HepG2 (cell line): Measurements from ENCODE around the gene OTUD4. TPM values are rescaled to one million over a fixed set of nuclear protein-coding genes. Genes with fewer than 3 reads are reported as not detected.

Experiments used
- AFF4 ChIP-seq: sonication (generic); formaldehyde crosslinking; IDR thresholded peaks from 2 replicates; pipeline ENCODE4 v1.4.0; 2020; ENCODE audit warnings: missing genetic modification reagents
- BORCS8-MEF2B ChIP-seq: sonication (generic); formaldehyde crosslinking; IDR thresholded peaks from 2 replicates; pipeline ENCODE4 v1.8.0; 2022; ENCODE audit warnings: mild to moderate bottlenecking, missing genetic modification reagents
- ETS1 ChIP-seq: sonication (generic); formaldehyde crosslinking; IDR thresholded peaks from 2 replicates; pipeline ENCODE4 v1.4.0; 2020; ENCODE audit warnings: missing genetic modification reagents
- GATA4 ChIP-seq: sonication (generic); IDR thresholded peaks from 2 replicates; pipeline ENCODE4 v1.6.1; 2016; ENCODE audit warnings: antibody characterized with exemption, low read depth, borderline replicate concordance
- HDAC1 ChIP-seq: sonication (generic); formaldehyde crosslinking; IDR thresholded peaks from 2 replicates; pipeline ENCODE4 v1.5.1; 2020; ENCODE audit warnings: mild to moderate bottlenecking, missing genetic modification reagents
- HDAC2 ChIP-seq: sonication (generic); formaldehyde crosslinking; IDR thresholded peaks from 2 replicates; pipeline ENCODE4 v1.4.0; 2020; ENCODE audit warnings: missing genetic modification reagents
- HNRNPH1 ChIP-seq: fragments of 200-400 bp; formaldehyde crosslinking; optimal IDR thresholded peaks from 2 replicates; pipeline ENCODE3; 2017; ENCODE audit warnings: mild to moderate bottlenecking, low read depth, low read length
- ISX ChIP-seq: sonication (generic); formaldehyde crosslinking; conservative IDR thresholded peaks from 2 replicates; pipeline ENCODE4 v1.5.0; 2020; ENCODE audit warnings: missing genetic modification reagents
- KLF9 ChIP-seq: IDR thresholded peaks from 2 replicates; pipeline ENCODE4 v1.6.1; 2016; ENCODE audit warnings: low read depth
- NFKB2 ChIP-seq: sonication (generic); formaldehyde crosslinking; IDR thresholded peaks from 2 replicates; pipeline ENCODE4 v1.4.0; 2020; ENCODE audit warnings: missing genetic modification reagents, borderline replicate concordance
- PCBP1 ChIP-seq: fragments of 200-400 bp; formaldehyde crosslinking; IDR thresholded peaks from 2 replicates; pipeline ENCODE4 v1.6.1; 2017; ENCODE audit warnings: mild to moderate bottlenecking, low read depth, low read length, borderline replicate concordance
- POLR2AphosphoS5 ChIP-seq: IDR thresholded peaks from 2 replicates; pipeline ENCODE4 v1.6.1; 2012; ENCODE audit warnings: low read depth, low read length
- REL ChIP-seq: sonication (generic); formaldehyde crosslinking; conservative IDR thresholded peaks from 2 replicates; pipeline ENCODE4 v1.8.0; 2022; ENCODE audit warnings: mild to moderate bottlenecking, missing genetic modification reagents, moderate library complexity
- RORA ChIP-seq: sonication (generic); formaldehyde crosslinking; IDR thresholded peaks from 2 replicates; pipeline ENCODE4 v1.5.0; 2020; ENCODE audit warnings: mild to moderate bottlenecking, missing genetic modification reagents, moderate library complexity
- SMC3 ChIP-seq: IDR thresholded peaks from 2 replicates; pipeline ENCODE4 v1.6.1; 2011; ENCODE audit warnings: low read length, improper control_type of control experiment
- SP5 ChIP-seq: IDR thresholded peaks from 2 replicates; pipeline ENCODE4 v1.6.1; 2016; ENCODE audit warnings: low read depth, borderline replicate concordance
- TBX2 ChIP-seq: sonication (generic); formaldehyde crosslinking; IDR thresholded peaks from 2 replicates; pipeline ENCODE4 v1.5.0; 2020; ENCODE audit warnings: missing genetic modification reagents, mild to moderate bottlenecking, borderline replicate concordance
- TEAD3 ChIP-seq: optimal IDR thresholded peaks from 2 replicates; pipeline ENCODE3; 2016; ENCODE audit warnings: borderline replicate concordance
- ZBTB3 ChIP-seq: sonication (generic); formaldehyde crosslinking; IDR thresholded peaks from 2 replicates; pipeline ENCODE4 v1.4.0; 2020; ENCODE audit warnings: low read depth, mild to moderate bottlenecking, moderate library complexity, missing genetic modification reagents, borderline replicate concordance
- ZEB1 ChIP-seq: IDR thresholded peaks from 2 replicates; pipeline ENCODE4 v1.6.1; 2012; ENCODE audit warnings: mild to moderate bottlenecking, low read depth, inconsistent platforms; ENCODE audit not compliant: insufficient replicate concordance
- ZNF253 ChIP-seq: sonication (generic); formaldehyde crosslinking; IDR thresholded peaks from 2 replicates; pipeline ENCODE4 v1.8.0; 2022; ENCODE audit warnings: mild to moderate bottlenecking, missing genetic modification reagents, borderline replicate concordance
- ZNF383 ChIP-seq: sonication (generic); formaldehyde crosslinking; IDR thresholded peaks from 2 replicates; pipeline ENCODE4 v1.4.0; 2020; ENCODE audit warnings: missing genetic modification reagents, mild to moderate bottlenecking, borderline replicate concordance
- ZNF713 ChIP-seq: sonication (generic); formaldehyde crosslinking; IDR thresholded peaks from 2 replicates; pipeline ENCODE4 v1.4.0; 2020; ENCODE audit warnings: mild to moderate bottlenecking, missing genetic modification reagents
- ZSCAN31 ChIP-seq: sonication (generic); formaldehyde crosslinking; IDR thresholded peaks from 2 replicates; pipeline ENCODE4 v1.5.0; 2020; ENCODE audit warnings: low read depth, mild to moderate bottlenecking, missing genetic modification reagents
- polyA plus RNA-seq, 8 experiments: library from polyadenylated mRNA; depleted of rRNA in 3 of 8; stranded (reverse) in 7 of 8; unstranded in 1 of 8; fragments of >200 nt; fragmentation: Illumina TruSeq in 4 of 8; extraction: Trizol in 4 of 8; gene quantifications; 2 replicates each; pipeline versions ENCODE4 v1.2.1 to v1.2.3, GENCODE V29; 2011 to 2016; ENCODE audit warnings: low read depth in 4 of 8, missing spikeins in 1 of 8, mixed read lengths in 1 of 8; ENCODE audit not compliant: insufficient read depth in 1 of 8
- total RNA-seq, 5 experiments: library from RNA; depleted of rRNA; stranded (reverse); fragments of >200 nt; fragmentation: Illumina TruSeq; extraction: Trizol; gene quantifications; 2 replicates each; pipeline ENCODE4 v1.2.3, GENCODE V29; 2016; ENCODE audit warnings: low read depth in 1 of 5
- TF ChIP-seq, protein P1 (sequence below): sonication (generic); formaldehyde crosslinking; conservative IDR thresholded peaks from 2 replicates; pipeline ENCODE4 v1.8.0; 2022; ENCODE audit warnings: low read depth, missing genetic modification reagents

OTUD4 gene
- total and polyA plus RNA-seq, 2 of the 13 experiments (the other 11 are each of a cell fraction or from before 2014, with no cell fraction given) = 16.1 to 18.0 TPM

GRCh38 chr4:145097821-145098674 lies 82.3 kb downstream of the OTUD4 start, which contains the start of the genes ABCE1 and ANAPC10 (continued):
- TF ChIP-seq SMC3 = 0 out of 2 replicates have a peak, but pooled peaks have one; percentile 8
- no peak for TF ChIP-seq AFF4 (CRISPR knock-in tag)
- no peak for TF ChIP-seq PCBP1
- peak; percentile 94 for TF ChIP-seq HDAC1
- TF ChIP-seq ISX (CRISPR knock-in tag) = no peak
- peak; percentile 73; the same call in 1 of the 2 replicates for TF ChIP-seq ZBTB3 (CRISPR knock-in tag)
- TF ChIP-seq TBX2 (CRISPR knock-in tag) = peak; percentile 85
- TF ChIP-seq ETS1 (CRISPR knock-in tag) = no peak
- TF ChIP-seq, protein P1, sequence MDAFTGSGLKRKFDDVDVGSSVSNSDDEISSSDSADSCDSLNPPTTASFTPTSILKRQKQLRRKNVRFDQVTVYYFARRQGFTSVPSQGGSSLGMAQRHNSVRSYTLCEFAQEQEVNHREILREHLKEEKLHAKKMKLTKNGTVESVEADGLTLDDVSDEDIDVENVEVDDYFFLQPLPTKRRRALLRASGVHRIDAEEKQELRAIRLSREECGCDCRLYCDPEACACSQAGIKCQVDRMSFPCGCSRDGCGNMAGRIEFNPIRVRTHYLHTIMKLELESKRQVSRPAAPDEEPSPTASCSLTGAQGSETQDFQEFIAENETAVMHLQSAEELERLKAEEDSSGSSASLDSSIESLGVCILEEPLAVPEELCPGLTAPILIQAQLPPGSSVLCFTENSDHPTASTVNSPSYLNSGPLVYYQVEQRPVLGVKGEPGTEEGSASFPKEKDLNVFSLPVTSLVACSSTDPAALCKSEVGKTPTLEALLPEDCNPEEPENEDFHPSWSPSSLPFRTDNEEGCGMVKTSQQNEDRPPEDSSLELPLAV = no peak; the same call in 1 of the 2 replicates
- TF ChIP-seq ZNF713 (CRISPR knock-in tag) = no peak
- peak; percentile 90; the same call in 1 of the 2 replicates for TF ChIP-seq NFKB2 (CRISPR knock-in tag)
- TF ChIP-seq ZSCAN31 = peak; percentile 90
- no peak for TF ChIP-seq ZNF383 (CRISPR knock-in tag)
- no peak for TF ChIP-seq ZEB1
- peak; percentile 89 for TF ChIP-seq BORCS8-MEF2B (CRISPR knock-in tag)
- TF ChIP-seq HNRNPH1 = no peak
- no peak; the same call in 1 of the 2 replicates for TF ChIP-seq ZNF253 (CRISPR knock-in tag)
- no peak for TF ChIP-seq KLF9 (CRISPR knock-in tag)
- no peak for TF ChIP-seq SP5 (CRISPR knock-in tag)
- TF ChIP-seq POLR2AphosphoS5 = peak; percentile 90
- TF ChIP-seq TEAD3 (CRISPR knock-in tag) = peak; percentile 19
- peak; percentile 60 for TF ChIP-seq HDAC2
- TF ChIP-seq RORA (CRISPR knock-in tag) = no peak
- peak; percentile 53; the same call in 1 of the 2 replicates for TF ChIP-seq GATA4
- TF ChIP-seq REL = peak; percentile 74
